Measurements from ENCODE around the gene KIF26A. TPM values are rescaled to one million over a fixed set of nuclear protein-coding genes. Genes with fewer than 3 reads are reported as not detected.
A peak's percentile ranks its signal among the peaks of the same experiment; 100 is the strongest.

Gene KIF26A
- total and polyA plus RNA-seq, 2 of the 4 experiments (the other 2 are of a cell fraction), result not detected

- no peak overlapping the region for H3K18ac ChIP-seq (ENCODE audit: low read depth, low read length)
- H3K79me1 ChIP-seq (ENCODE audit: low read depth in 1 of 2, low read length in 2 of 2), result no peaks in the 10 kb centered on the region
- no peak overlapping the region for H3K14ac ChIP-seq (replicated peaks; ENCODE audit: low read depth, low read length)
- CTCF ChIA-PET, result no interaction called here
- H3K4ac ChIP-seq (ENCODE audit: low read depth, low read length), result no peak overlapping the region
- H2AK5ac ChIP-seq (ENCODE audit: low read depth, low read length), result no peak overlapping the region
- dilution Hi-C loops (cut with HindIII; ENCODE audit: low sequenced_read_pairs, unreplicated experiment), result no loop called here
- H3K27ac ChIP-seq (ENCODE audit: insufficient read depth, low read length), result no peak overlapping the region
- no peak overlapping the region for H2AK9ac ChIP-seq (replicated peaks; ENCODE audit: low read depth, low read length, poor library complexity)
- BruUV-seq (replicated peaks), result no TSS peak
- H3K23ac ChIP-seq (ENCODE audit: low read depth, low read length), result no peak overlapping the region
- H2BK120ac ChIP-seq (ENCODE audit: low read depth, low read length), result no peak overlapping the region
- 0% methylated on average over 28 of the region's 73 CpGs; no CpG with 5 or more reads in 1 of the 2 experiments for WGBS, 2 experiments (ENCODE audit: extremely low coverage in 2 of 2, insufficient read length in 1 of 2)
- H2BK15ac ChIP-seq (ENCODE audit: low read depth, low read length), result no peak overlapping the region
- H3K4me3 ChIP-seq (ENCODE audit: insufficient read depth, low read depth, low read length), result no peak overlapping the region
- no peak overlapping the region for H3K4me2 ChIP-seq (ENCODE audit: low read depth, low read length)
- no peak overlapping the region for H4K8ac ChIP-seq (ENCODE audit: low read depth in 2 of 2, low read length in 2 of 2)
- no peak for DNase-seq
- no peaks in the 10 kb centered on the region; the same call in 1 of the 2 replicates for H3K4me1 ChIP-seq (ENCODE audit: control insufficient read depth, insufficient read depth, low read length)
- no peak overlapping the region for H4K91ac ChIP-seq (ENCODE audit: insufficient read depth, low read depth, low read length)
- POLR2A ChIA-PET (ENCODE audit: unreplicated experiment), result no interaction called here
- H3K9me1 ChIP-seq (ENCODE audit: insufficient read depth, low read length), result no peaks in the 10 kb centered on the region
- H2BK5ac ChIP-seq (ENCODE audit: low read depth, low read length, poor library complexity, severe bottlenecking), result no peak overlapping the region
- no peak for ATAC-seq (ENCODE audit: low read depth)
- H4K5ac ChIP-seq (ENCODE audit: low read depth, low read length), result no peak overlapping the region
- no peak overlapping the region for H3K56ac ChIP-seq (ENCODE audit: extremely low read depth, insufficient read depth, low read length)
- H3K9me3 ChIP-seq (ENCODE audit: control insufficient read depth, insufficient read depth, low read length), result no peaks in the 10 kb centered on the region
- H4K20me1 ChIP-seq (ENCODE audit: insufficient read depth, low read length), result no peaks in the 10 kb centered on the region
- intact Hi-C loops (cut with micrococcal nuclease), result no loop called here
- peaks cover 47% of the 10 kb centered on the region for H3K27me3 ChIP-seq (ENCODE audit: control insufficient read depth, insufficient read depth, low read length)
- no peak overlapping the region for H3K9ac ChIP-seq (ENCODE audit: low read depth, low read length)
- TF ChIP-seq FOS (IDR thresholded peaks at IDR 0.05; ENCODE audit: low read depth, low read length) (no peak), MAZ (IDR thresholded peaks at IDR 0.05; ENCODE audit: borderline replicate concordance, low read depth, low read length) (no peak), BHLHE40 (IDR thresholded peaks at IDR 0.05; ENCODE audit: low read depth, low read length) (no peak), ELK1 (IDR thresholded peaks at IDR 0.05; ENCODE audit: borderline replicate concordance, low read depth, low read length) (no peak), RCOR1 (IDR thresholded peaks at IDR 0.05; ENCODE audit: insufficient replicate concordance, low read length) (no peak), CEBPB (IDR thresholded peaks at IDR 0.05; ENCODE audit: low read depth, low read length) (no peak), CTCF (conservative IDR thresholded peaks at IDR 0.05; ENCODE audit: low read depth, low read length) (no peak), POLR2A (IDR thresholded peaks at IDR 0.05; ENCODE audit: low read depth, low read length) (no peak), MXI1 (IDR thresholded peaks at IDR 0.05; ENCODE audit: borderline replicate concordance, low read depth, low read length) (no peak), RFX5 (IDR thresholded peaks at IDR 0.05; ENCODE audit: low read depth, low read length) (no peak), NFE2L2 (IDR thresholded peaks at IDR 0.05; ENCODE audit: low read depth, low read length) (no peak), RAD21 (IDR thresholded peaks at IDR 0.05; ENCODE audit: low read length) (no peak), SMC3 (IDR thresholded peaks at IDR 0.05; ENCODE audit: low read depth, low read length) (no peak), USF2 (IDR thresholded peaks at IDR 0.05; ENCODE audit: low read depth, low read length) (no peak), CHD1 (IDR thresholded peaks at IDR 0.05; ENCODE audit: low read depth, low read length) (no peak), MAFK (IDR thresholded peaks at IDR 0.05; ENCODE audit: low read depth, low read length) (no peak)
- peak overlapping the region; percentile 21 for H2AFZ ChIP-seq (replicated peaks; ENCODE audit: low read length, poor library complexity)
- no peak overlapping the region for H2BK20ac ChIP-seq (ENCODE audit: low read depth, low read length)
- in situ Hi-C loops (cut with MboI; ENCODE audit: low sequenced_read_pairs), result loop anchor here (10.0 kb wide), 1 partner anchor 506 kb away; no protein-coding TSS in a partner anchor
- no peaks in the 10 kb centered on the region for H3K36me3 ChIP-seq (ENCODE audit: control insufficient read depth, insufficient read depth, low read length)
These were observed 502 bp downstream of the KIF26A start for GRCh38 chr14:104138718-104139459.

Measured in IMR-90 (cell line).